KMS-11 (cell line): ENCODE results near the gene C2CD2.

ENCODE experiments used
- H2AFZ ChIP-seq: fragments of 200-600 bp; sonication (generic); 2 replicates; pipeline ENCODE4 v1.6.1; 2016; ENCODE audit warnings: antibody characterized with exemption, mixed run types, low read depth
- H3K27ac ChIP-seq: fragments of 200-600 bp; sonication (generic); 2 replicates; pipeline ENCODE4 v1.6.1; 2016; ENCODE audit warnings: mild to moderate bottlenecking, mixed run types
- H3K27me3 ChIP-seq: fragments of 200-600 bp; sonication (generic); 2 replicates; pipeline ENCODE4 v1.6.1; 2017; ENCODE audit warnings: mild to moderate bottlenecking, low read depth, mixed run types, moderate library complexity; ENCODE audit not compliant: insufficient read depth
- H3K36me3 ChIP-seq: fragments of 200-600 bp; sonication (generic); 2 replicates; pipeline ENCODE4 v1.6.1; 2017; ENCODE audit warnings: mild to moderate bottlenecking, mixed run types; ENCODE audit not compliant: insufficient read depth
- H3K4me1 ChIP-seq: fragments of 200-600 bp; sonication (generic); 2 replicates; pipeline ENCODE4 v1.6.1; 2016; ENCODE audit warnings: mild to moderate bottlenecking, low read depth, mixed run types; ENCODE audit not compliant: poor library complexity, severe bottlenecking
- H3K4me2 ChIP-seq: fragments of 200-600 bp; sonication (generic); 2 replicates; pipeline ENCODE4 v1.7.0; 2016; ENCODE audit warnings: mild to moderate bottlenecking, mixed run types
- H3K4me3 ChIP-seq: fragments of 200-600 bp; sonication (generic); IDR thresholded peaks from 2 replicates; pipeline ENCODE4 v1.6.1; 2017; ENCODE audit warnings: low read depth, low read length, mixed read lengths; ENCODE audit not compliant: insufficient read depth
- H3K79me2 ChIP-seq: fragments of 200-600 bp; sonication (generic); 2 replicates; pipeline ENCODE4 v1.6.1; 2016; ENCODE audit warnings: low read depth, mixed run types; ENCODE audit not compliant: insufficient read depth
- H3K9ac ChIP-seq: fragments of 200-600 bp; sonication (generic); 2 replicates; pipeline ENCODE4 v1.6.1; 2016; ENCODE audit warnings: mild to moderate bottlenecking, mixed run types
- H4K20me1 ChIP-seq: fragments of 200-600 bp; sonication (generic); 2 replicates; pipeline ENCODE4 v1.6.1; 2016; ENCODE audit warnings: mild to moderate bottlenecking, mixed run types; ENCODE audit not compliant: insufficient read depth
- CTCF ChIP-seq: fragments of 200-600 bp; sonication (generic); conservative IDR thresholded peaks from 2 replicates; pipeline ENCODE4 v1.6.1; 2017; ENCODE audit warnings: low read depth, mild to moderate bottlenecking, antibody characterized with exemption, low read length, moderate library complexity, mixed read lengths

Gene C2CD2

GRCh38 chr21:41847066-41847804 lies 106.6 kb downstream of the C2CD2 start:
- Histone ChIP-seq H4K20me1 (no peaks in the 10 kb centered on the region), H3K4me2 (no peak overlapping the region), H2AFZ (no peak overlapping the region), H3K79me2 (no peaks in the 10 kb centered on the region), H3K9ac (no peak overlapping the region), H3K36me3 (no peaks in the 10 kb centered on the region), H3K27me3 (no peaks in the 10 kb centered on the region), H3K4me1 (no peaks in the 10 kb centered on the region), H3K4me3 (no peak overlapping the region), H3K27ac (no peak overlapping the region)
- no peak for TF ChIP-seq CTCF

GRCh38 chr21:41846536-41846935 lies 107.3 kb downstream of the C2CD2 start:
- H3K36me3 ChIP-seq, result no peaks in the 10 kb centered on the region
- H3K4me1 ChIP-seq, result no peaks in the 10 kb centered on the region
- no peaks in the 10 kb centered on the region for H4K20me1 ChIP-seq
- no peak overlapping the region for H2AFZ ChIP-seq
- no peak for TF ChIP-seq CTCF
- no peak overlapping the region for H3K9ac ChIP-seq
- H3K4me3 ChIP-seq, result no peak overlapping the region
- no peak overlapping the region for H3K27ac ChIP-seq
- no peak overlapping the region for H3K4me2 ChIP-seq
- H3K79me2 ChIP-seq, result no peaks in the 10 kb centered on the region
- H3K27me3 ChIP-seq, result no peaks in the 10 kb centered on the region

- no peak overlapping the region for H3K4me3 ChIP-seq
- H3K4me2 ChIP-seq, result no peak overlapping the region
- no peak overlapping the region for H3K9ac ChIP-seq
- no peak for TF ChIP-seq CTCF
- H2AFZ ChIP-seq, result no peak overlapping the region
- no peaks in the 10 kb centered on the region for H3K36me3 ChIP-seq
- H3K4me1 ChIP-seq, result no peaks in the 10 kb centered on the region
- H3K27ac ChIP-seq, result no peak overlapping the region
- no peaks in the 10 kb centered on the region for H4K20me1 ChIP-seq
- no peaks in the 10 kb centered on the region for H3K79me2 ChIP-seq
- no peaks in the 10 kb centered on the region for H3K27me3 ChIP-seq
These were observed 107.8 kb downstream of the C2CD2 start for GRCh38 chr21:41846033-41846317.

GRCh38 chr21:41845310-41846032 lies 108.3 kb downstream of the C2CD2 start:
- Histone ChIP-seq H2AFZ (no peak overlapping the region), H3K27me3 (no peaks in the 10 kb centered on the region), H4K20me1 (no peaks in the 10 kb centered on the region), H3K4me3 (no peak overlapping the region), H3K9ac (no peak overlapping the region), H3K4me2 (no peak overlapping the region), H3K36me3 (no peaks in the 10 kb centered on the region), H3K4me1 (no peaks in the 10 kb centered on the region), H3K27ac (no peak overlapping the region), H3K79me2 (no peaks in the 10 kb centered on the region)
- no peak for TF ChIP-seq CTCF
